NCI-H774 (cell line): ENCODE data around the gene TMC8.

Source experiments
- DNase-seq: peaks from one replicate; lab custom pipeline; 2025; lab: John Stamatoyannopoulos, UW

Gene TMC8

DNA sequence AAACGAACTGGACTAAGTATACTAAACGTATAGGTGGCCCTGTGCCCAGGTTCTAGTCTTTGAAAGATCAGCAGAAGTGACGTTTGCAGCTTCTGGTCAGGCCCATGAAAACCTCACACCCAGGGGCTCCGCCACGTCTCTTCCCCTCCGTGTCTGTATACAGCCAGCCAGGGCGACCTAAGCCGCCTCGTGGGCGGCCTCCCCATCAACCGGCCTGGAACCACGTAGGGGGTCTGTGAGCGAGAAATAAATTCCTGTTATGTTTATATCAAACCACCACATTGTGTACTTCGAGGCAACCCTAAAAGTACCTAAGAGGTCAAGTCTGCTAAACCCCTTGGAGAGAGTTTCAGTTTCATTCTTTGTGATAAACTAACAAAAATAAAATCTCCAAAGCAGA is 49.5 kb downstream of the TMC8 start:
- DNase-seq: no peak

DNA sequence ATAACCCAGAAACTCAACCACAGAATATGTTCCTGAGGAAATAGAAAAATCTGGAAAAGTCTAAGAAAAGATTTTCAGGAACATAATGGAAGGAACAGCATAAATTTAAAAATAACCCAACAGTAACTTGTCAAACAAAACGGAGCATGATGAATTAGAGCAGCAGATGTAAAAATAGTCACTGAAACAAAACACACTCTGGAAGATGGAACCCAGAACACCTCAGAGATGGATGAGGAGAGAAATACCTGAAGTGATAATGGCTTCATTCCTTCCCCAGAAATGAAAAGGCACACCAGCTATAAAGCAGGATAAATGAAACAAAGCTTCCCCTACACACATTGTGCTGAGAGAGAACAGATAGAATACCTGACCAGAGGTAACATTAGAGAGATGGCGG is 49.9 kb downstream of the TMC8 start:
- no peak for DNase-seq

DNA sequence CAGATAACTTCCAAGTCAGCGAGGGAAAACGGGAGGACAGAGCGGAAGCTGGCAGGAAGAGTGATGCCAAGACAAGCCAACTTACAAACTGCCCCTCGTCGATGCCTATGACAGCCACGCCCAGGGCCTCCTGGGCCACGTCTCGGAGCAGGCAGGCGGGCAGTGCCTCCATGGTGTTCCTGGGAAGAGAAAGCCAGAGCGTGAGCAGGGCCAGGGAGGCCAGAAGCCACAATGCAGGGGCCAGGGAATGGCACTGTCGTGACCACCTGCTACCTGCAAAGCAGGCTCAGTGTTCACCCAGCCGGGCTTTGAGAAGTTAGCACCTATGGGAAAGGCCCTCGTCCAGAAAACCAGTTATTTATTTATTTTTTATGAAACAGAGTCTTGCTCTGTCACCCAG is 51.9 kb downstream of the TMC8 start:
- DNase-seq: no peak

DNA sequence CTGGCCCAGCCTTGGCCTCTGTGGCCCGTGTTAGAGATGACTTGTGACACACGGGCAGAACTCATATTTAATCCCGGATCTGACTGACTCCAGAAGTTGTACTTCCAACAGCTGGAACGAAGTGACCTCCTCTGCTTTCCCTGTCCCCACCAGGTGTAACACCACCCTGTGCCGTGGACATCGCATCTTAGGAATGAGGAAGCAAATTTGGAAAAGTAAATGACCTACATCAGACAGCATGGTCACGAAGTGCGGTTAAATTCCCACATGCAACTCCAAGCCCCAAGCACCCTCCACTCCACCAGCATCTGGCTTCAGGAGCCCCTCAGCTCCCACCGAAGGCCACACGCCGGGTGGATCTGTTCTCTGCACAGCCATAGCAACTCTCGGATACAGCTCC is 53.3 kb downstream of the TMC8 start:
- DNase-seq: no peak

DNA sequence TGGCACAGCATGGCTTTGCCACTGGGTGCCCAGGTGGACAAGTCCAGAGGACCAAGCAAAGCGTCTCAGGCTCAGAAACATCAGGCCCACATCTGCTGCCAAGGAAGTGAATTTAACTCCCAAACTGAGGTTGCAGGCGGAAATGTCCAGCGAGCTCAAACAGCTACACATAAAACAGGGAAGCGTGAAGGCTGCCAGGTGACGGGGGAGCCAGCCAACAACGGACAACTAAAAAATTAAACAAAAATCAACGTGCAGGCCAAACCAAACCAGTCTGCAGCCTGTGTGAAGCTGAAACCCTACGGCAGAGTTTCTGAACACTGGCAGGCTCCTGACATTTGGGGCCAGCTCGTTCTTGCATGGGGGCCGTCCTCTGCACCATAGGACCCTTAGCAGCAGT is 53.8 kb downstream of the TMC8 start:
- no peak for DNase-seq

DNA sequence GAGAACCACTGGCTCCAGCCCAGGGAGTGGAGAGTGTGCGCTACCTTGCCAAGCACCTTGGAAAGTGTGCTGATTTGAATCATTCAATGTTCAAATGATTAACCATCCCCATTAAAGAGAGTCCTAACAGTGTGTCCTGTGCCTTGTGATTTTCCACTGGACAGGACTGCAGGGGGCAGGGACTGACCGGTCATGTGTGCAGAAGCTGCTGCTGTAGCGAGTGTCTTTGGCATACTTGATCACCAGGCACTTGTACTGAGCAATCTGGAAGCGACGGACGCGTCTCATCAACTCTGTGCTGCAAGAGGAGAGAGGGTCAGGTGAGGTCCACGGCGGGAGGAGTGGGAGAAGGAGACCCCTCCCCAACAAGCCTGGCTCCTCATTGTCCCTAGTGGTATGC is 54.3 kb downstream of the TMC8 start:
- DNase-seq: no peak

DNA sequence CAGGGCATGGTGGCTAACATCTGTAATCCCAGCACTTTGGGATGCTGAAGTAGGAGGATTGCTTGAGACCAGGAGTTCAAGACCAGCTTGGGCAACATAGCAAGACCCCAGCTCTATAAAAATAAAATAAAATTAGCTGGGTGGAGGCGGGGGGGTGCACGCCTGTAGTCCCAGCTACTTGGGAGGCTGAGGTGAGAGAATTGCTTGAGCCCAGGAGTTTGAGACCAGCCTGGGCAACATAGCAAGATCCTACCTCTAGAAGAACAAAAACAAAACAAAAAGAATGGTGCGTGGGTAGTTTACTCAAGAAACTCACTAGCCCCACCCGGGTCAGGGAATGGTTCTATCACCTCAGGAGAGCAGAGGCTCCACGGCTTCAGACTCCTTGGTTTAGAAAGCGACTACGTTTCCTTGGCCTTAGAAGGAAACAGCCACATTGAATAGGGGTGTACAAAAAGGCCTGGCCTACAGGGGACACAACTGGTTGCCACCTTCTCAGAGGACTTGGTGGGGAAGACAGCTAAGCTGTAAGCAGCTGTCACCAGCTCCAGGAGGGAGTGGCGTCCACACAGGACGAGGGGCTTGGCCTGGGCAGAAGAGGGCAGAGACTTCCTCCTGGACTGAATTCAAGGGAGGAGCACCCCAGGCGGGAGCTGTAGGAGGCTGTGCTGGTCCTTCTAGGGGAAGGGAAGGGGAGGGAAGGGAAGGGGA is 55.6 kb downstream of the TMC8 start:
- DNase-seq: no peak

DNA sequence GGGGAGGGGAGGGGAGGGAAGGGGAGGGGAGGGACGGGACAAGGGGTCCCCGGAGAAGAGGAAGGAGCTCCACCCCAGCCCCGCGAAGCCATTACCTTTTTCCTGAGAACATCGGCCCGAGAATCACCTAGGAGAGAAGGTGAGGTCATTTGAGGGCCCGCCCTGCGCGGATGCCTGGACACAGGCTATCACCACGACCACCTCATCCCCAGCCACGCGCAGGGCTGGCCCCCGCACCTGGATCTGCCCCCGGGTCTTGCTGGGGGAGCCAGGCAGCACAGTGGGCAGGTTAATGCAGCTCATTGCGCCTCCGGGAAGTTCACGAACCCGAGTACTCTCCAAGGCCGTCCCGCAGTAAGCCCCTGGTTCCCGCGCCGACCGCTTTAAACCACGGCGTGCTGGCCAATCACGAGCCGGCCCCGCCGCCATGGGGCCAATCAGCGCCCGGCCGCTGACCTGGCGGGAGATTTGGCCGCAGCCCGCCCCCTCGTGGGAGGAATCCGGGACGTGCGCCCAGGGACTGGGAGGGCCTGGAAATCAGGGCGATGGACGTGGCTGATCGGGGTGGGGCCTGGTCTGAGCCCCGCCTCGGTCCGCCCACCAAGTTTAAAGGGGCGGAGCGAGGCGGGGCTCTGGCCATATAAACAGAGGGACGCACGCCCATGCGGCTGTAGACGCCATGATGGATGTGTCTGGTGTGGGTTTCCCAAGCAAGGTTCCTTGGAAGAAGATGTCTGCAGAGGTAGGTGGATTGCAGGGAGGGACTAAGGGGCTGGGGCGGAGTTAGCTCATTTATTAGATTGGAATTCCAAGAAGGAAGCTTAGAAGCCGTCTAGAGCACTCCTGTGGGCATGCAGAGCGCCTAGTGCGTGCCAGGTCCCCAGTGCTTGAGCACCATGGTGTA is 56.4 kb downstream of the TMC8 start, which contains the start of the genes AFMID and TK1:
Gene AFMID, plus strand, starts transcription at position 671 of the 904 bp plus-strand sequence. Its CDS starts 9 bp downstream, at position 680.
Gene TK1, minus strand, starts transcription at position 361 of the 904 bp plus-strand sequence. Its CDS starts 58 bp downstream, at position 303.
- DNase-seq: peak; percentile 99
